HG03432 (cell line): ENCODE results near the gene VWA3B.
"Not testable (repeated sequence)": the region's sequence is repeated elsewhere in the genome, so short reads cannot be mapped to it uniquely, and the experiment has no call there.

Experiments
- ATAC-seq: cut with Tn5 transposase; IDR thresholded peaks from one replicate; pipeline ENCODE4 v1.9.1; 2021; ENCODE audit warnings: mild to moderate bottlenecking, moderate library complexity; ENCODE audit not compliant: unreplicated experiment

Gene VWA3B

GRCh38 chr2:98242003-98242402, 155.0 kb downstream of the VWA3B start:
- ATAC-seq = no peak

- ATAC-seq = no peak
Measured at GRCh38 chr2:98245491-98245890, 158.5 kb downstream of the VWA3B start.

GRCh38 chr2:98247383-98247782, 160.4 kb downstream of the VWA3B start:
- no peak for ATAC-seq

GRCh38 chr2:98252038-98252773, 165.2 kb downstream of the VWA3B start:
- ATAC-seq = no peak

- ATAC-seq = no peak
Measured at GRCh38 chr2:98253461-98254070, 166.6 kb downstream of the VWA3B start.

- no peak for ATAC-seq
Measured at GRCh38 chr2:98254504-98255059, 167.6 kb downstream of the VWA3B start.

- no peak for ATAC-seq
Measured at GRCh38 chr2:98258906-98259305, 171.9 kb downstream of the VWA3B start.

GRCh38 chr2:98263362-98263761, 176.4 kb downstream of the VWA3B start:
- ATAC-seq = no peak

- not testable (repeated sequence) for ATAC-seq
Measured at GRCh38 chr2:98268225-98268624, 181.3 kb downstream of the VWA3B start.

GRCh38 chr2:98269274-98269673, 182.3 kb downstream of the VWA3B start:
- no peak for ATAC-seq

- ATAC-seq = no peak
Measured at GRCh38 chr2:98269830-98270229, 182.9 kb downstream of the VWA3B start.

- ATAC-seq = no peak
Measured at GRCh38 chr2:98277162-98277859, 190.3 kb downstream of the VWA3B start.

- ATAC-seq = no peak
Measured at GRCh38 chr2:98278074-98278473, 191.1 kb downstream of the VWA3B start.

GRCh38 chr2:98280376-98281102, 193.6 kb downstream of the VWA3B start:
- ATAC-seq = peak; percentile 57

- ATAC-seq = no peak
Measured at GRCh38 chr2:98281607-98282006, 194.6 kb downstream of the VWA3B start.

- ATAC-seq = no peak
Measured at GRCh38 chr2:98282109-98282508, 195.1 kb downstream of the VWA3B start.

GRCh38 chr2:98293030-98293429, 206.1 kb downstream of the VWA3B start:
- ATAC-seq = no peak

GRCh38 chr2:98293931-98294687, 207.1 kb downstream of the VWA3B start:
- ATAC-seq = no peak

GRCh38 chr2:98294711-98295110, 207.7 kb downstream of the VWA3B start:
- no peak for ATAC-seq

- ATAC-seq = no peak
Measured at GRCh38 chr2:98295275-98295674, 208.3 kb downstream of the VWA3B start.
